ENCODE measurements around the gene PMM2.
"Not testable (repeated sequence)": the region's sequence is repeated elsewhere in the genome, so short reads cannot be mapped to it uniquely, and the experiment has no call there.

The PMM2 gene

GRCh38 chr16:8872967-8873865 lies 75.6 kb downstream of the PMM2 start:
- no peak overlapping the region for H3K4me3 ChIP-seq (ENCODE audit: low read depth, low read length)
- no peak for DNase-seq (ENCODE audit: low read depth)
- TF ChIP-seq POLR2A (IDR thresholded peaks at IDR 0.05; ENCODE audit: extremely low read depth, insufficient read length) (no peak), CTCF (IDR thresholded peaks at IDR 0.05; ENCODE audit: low read depth, low read length) (no peak), MAX (IDR thresholded peaks at IDR 0.05; ENCODE audit: low read depth, low read length) (no peak), MYC (IDR thresholded peaks at IDR 0.05; ENCODE audit: low read depth, low read length) (no peak)

GRCh38 chr16:8873866-8874195 lies 76.2 kb downstream of the PMM2 start:
- H3K4me3 ChIP-seq (ENCODE audit: low read depth, low read length); DNase-seq (ENCODE audit: low read depth): not testable (repeated sequence)

- no peak overlapping the region for H3K4me3 ChIP-seq (ENCODE audit: low read depth, low read length)
- TF ChIP-seq POLR2A (IDR thresholded peaks at IDR 0.05; ENCODE audit: extremely low read depth, insufficient read length) (no peak), MAX (IDR thresholded peaks at IDR 0.05; ENCODE audit: low read depth, low read length) (no peak), CTCF (IDR thresholded peaks at IDR 0.05; ENCODE audit: low read depth, low read length) (no peak), MYC (IDR thresholded peaks at IDR 0.05; ENCODE audit: low read depth, low read length) (no peak)
- DNase-seq (ENCODE audit: low read depth), result no peak
These were observed 76.7 kb downstream of the PMM2 start for GRCh38 chr16:8874388-8874787.

GRCh38 chr16:8875317-8875716 lies 77.7 kb downstream of the PMM2 start:
- not testable (repeated sequence) for DNase-seq (ENCODE audit: low read depth); H3K4me3 ChIP-seq (ENCODE audit: low read depth, low read length)

GRCh38 chr16:8877894-8878522 lies 80.4 kb downstream of the PMM2 start:
- H3K4me3 ChIP-seq (ENCODE audit: low read depth, low read length), result no peak overlapping the region
- TF ChIP-seq POLR2A (IDR thresholded peaks at IDR 0.05; ENCODE audit: extremely low read depth, insufficient read length) (no peak), MYC (IDR thresholded peaks at IDR 0.05; ENCODE audit: low read depth, low read length) (no peak), MAX (IDR thresholded peaks at IDR 0.05; ENCODE audit: low read depth, low read length) (no peak), CTCF (IDR thresholded peaks at IDR 0.05; ENCODE audit: low read depth, low read length) (no peak)
- DNase-seq (ENCODE audit: low read depth), result no peak

GRCh38 chr16:8878523-8878911 lies 80.9 kb downstream of the PMM2 start:
- TF ChIP-seq MYC (IDR thresholded peaks at IDR 0.05; ENCODE audit: low read depth, low read length) (no peak), MAX (IDR thresholded peaks at IDR 0.05; ENCODE audit: low read depth, low read length) (no peak), POLR2A (IDR thresholded peaks at IDR 0.05; ENCODE audit: extremely low read depth, insufficient read length) (no peak), CTCF (IDR thresholded peaks at IDR 0.05; ENCODE audit: low read depth, low read length) (no peak)
- H3K4me3 ChIP-seq (ENCODE audit: low read depth, low read length), result no peak overlapping the region

More at GRCh38 chr16:8878523-8878911, 80.9 kb downstream of the PMM2 start:
- no peak for DNase-seq (ENCODE audit: low read depth)

All from NB4 (cell line).